Hematopoietic multipotent progenitor cell treated with erythropoietin and hydrocortisone succinate and interleukin-3 and kit ligand, for 8 days (in vitro differentiated cells): ENCODE results near the gene KATNAL1.

Experiments used
- DNase-seq: peaks from one replicate; pipeline ENCODE4 v3.0.0-alpha.2; 2015

The KATNAL1 gene

DNA sequence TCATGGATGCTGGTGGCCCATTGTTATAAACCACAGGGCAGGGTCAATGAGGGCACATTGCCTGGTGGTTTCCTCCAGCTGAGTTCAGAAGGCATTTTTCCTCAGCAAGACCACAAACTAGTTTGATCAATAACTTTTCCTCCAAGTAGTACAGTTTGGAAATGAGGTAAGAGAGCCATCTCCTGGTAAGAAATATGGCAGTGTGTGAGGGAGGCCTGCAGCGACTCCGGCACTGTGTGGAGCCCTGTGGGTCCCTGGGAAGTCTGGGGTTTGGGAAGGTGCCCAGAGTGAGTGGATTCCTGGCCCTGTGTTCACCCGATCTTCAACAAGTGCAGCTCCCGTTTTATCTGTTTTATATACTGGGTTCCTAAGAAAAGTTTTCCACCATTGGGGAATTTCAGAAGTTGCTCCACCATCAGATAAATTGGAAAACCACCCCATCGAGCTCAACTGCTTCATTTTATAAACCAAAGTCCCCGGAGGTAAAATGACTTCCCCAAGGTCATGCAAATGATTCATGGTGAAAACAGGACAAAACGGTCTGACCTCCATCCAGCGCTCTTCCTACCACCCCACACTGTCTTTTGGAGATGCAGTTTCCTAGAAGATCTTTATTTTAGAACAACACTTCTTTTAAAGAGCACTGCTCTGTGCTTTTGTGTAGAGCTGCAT lies 148.4 kb downstream of the KATNAL1 start:
- no peak for DNase-seq

DNA sequence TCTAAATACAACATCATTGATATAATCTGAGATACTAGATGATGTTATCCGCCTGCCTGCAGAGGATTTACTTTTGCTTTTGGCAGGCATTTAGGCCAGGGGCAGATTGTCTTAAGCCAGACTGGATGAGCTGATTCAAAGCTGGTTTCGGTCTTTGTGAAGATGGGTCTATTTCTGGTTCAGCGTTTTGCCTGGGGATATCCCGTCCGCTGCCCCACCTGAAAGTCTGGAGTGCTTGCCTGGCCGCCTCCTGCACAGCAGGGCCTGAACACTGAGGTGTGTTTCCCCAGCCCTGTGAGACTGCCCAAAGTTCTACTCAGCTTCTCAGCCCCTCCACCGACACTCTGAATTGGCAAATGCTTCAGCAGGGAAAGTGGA lies 149.7 kb downstream of the KATNAL1 start:
- DNase-seq, result no peak

DNA sequence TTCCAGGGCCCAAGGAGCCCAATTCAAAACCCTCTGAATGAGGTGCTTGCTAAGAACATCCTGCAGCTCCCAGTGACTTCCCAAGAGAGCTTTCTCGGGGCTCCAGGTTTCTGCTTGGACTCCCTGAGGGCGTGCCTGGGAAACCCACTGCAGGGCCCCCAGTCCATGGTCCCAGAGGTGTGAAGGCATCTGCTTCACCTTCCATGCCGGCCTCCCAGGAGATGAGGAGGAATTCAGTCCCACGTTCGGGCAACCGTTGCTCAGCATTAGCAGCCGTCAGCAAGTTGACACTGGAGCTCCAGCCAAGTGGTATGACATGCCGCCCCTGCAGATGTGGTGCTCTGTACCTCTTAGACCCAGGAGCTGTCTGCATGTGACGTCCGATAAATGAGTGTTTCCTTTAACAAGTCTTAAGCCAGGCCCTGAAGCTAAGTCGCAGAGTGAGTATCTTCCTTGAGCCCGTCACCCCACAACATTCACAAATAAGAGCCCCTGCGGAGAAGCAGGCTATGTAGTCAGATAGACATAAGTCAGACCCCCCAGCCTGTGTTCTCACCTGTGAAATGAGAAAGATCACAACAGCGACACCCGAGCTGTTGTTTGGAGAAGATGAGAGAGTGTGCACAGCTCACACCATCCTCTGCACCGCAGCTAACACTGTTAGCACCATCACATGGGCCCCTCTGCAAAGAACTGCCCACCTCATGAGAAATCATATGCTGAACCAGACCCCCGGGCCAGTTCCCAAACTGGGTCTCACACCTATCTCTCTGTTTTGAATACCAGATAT lies 150.3 kb downstream of the KATNAL1 start:
- no peak for DNase-seq

DNA sequence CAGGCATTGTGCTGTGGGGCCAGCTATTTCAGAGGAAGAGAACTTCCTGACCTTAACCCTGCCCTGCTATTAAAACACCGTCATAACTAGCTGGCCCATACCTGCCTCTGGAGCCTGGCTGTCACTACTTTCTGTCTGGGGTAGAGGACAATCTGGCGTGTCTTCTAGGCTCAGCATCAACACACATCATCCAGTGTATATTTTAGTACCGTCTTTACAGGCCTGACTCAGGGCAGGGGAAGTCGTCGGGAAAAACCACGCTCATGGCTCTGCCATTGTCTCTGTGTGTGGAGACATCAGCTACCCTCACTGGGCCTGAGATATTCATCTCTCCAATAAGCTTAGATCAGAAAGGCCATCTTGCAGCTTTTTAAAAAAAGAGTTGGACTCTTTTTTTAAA lies 151.1 kb downstream of the KATNAL1 start:
- no peak for DNase-seq

DNA sequence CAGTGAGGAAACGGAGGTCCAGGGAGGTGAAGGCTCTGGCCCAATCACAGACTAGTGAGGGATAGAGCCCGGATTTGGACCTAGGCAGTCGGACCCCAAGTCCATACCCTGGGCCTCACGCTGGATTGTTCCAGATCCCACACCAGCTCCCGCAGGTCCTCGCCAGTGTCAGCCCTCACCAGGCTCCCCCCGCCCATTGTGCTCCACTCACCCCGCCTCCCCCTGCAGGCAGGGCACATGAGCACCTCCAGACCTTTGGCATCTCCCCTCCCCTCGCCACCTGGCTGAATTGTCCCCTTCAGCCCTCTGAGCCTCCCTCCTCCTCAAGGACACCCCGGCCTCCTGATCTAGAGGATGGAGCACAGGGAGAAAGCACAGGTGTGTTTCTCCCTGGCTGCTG lies 152.4 kb downstream of the KATNAL1 start:
- DNase-seq, result no peak

DNA sequence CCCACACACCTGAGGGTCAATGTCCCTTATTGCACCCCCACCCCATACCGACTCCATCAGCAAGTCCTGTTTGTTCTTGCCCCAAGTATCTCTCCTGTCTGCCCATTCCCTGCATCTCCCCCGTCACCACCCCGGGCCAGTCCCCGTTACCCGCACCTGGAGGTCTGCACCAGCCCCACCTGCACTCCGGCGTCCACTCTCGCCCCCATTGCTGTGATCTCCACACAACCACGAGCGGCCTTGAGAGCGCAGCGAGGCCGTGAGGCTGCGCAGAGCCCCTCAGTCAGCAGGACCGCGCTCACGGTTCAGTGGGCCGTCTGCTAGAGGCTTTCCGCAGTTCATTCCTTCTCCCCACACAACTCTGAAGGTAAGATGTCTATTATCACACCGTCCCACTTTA lies 152.8 kb downstream of the KATNAL1 start:
- no peak for DNase-seq

DNA sequence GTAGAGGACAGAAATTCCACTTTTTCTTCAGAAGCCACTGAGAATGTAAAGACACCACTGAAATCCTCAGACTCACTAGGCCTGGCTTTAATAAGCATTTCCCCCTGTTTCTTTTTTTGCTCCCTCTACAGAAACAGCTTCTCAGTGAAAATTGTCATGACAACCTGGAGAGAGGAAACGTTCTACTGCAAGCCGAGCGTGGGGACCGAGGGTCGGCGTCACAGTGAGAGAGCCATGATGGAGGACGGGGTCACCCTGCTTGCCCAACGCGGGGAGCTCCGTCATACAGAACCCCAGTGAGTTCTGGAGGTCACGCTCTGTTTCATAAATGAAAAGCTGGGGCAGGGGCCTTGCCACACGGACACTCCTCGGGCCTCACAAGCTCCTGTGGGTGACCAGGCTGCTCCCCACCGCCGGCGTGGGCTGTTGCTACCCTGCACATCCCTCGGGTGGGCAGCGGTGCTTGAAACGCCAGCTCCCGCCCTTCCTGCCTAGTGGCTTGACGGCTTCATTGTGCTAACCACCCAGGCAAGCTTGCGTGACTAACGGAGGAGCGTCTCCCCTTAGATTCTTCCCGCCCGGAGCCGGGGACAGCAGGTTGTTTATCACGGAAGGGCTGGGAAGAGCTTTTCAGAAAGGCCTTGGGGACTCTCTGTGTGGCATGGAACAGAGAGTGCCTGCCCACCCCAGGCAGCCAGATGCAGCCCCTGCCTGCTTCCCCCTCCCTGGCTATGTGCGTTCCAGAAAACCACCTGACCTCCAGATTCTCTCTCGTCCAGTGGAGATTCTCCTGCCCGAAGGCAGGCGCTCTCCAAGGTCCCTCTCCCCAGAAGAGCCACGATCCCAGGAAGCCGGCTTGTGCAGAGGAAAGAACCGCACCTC lies 153.6 kb downstream of the KATNAL1 start:
- no peak for DNase-seq
